Stimulated activated CD4-positive, alpha-beta T cell treated with anti-CD3 and anti-CD28 coated beads, TNF-alpha, amount 100 ng/mL, for 4 hours (primary cell): ENCODE data around the gene CD83.

Experiments
- DNase-seq, 3 experiments: peaks; one replicate each; pipeline ENCODE4 v3.0.0-alpha.2; 2020; ENCODE audit warnings: low read depth in 3 of 3

CD83 gene

DNA sequence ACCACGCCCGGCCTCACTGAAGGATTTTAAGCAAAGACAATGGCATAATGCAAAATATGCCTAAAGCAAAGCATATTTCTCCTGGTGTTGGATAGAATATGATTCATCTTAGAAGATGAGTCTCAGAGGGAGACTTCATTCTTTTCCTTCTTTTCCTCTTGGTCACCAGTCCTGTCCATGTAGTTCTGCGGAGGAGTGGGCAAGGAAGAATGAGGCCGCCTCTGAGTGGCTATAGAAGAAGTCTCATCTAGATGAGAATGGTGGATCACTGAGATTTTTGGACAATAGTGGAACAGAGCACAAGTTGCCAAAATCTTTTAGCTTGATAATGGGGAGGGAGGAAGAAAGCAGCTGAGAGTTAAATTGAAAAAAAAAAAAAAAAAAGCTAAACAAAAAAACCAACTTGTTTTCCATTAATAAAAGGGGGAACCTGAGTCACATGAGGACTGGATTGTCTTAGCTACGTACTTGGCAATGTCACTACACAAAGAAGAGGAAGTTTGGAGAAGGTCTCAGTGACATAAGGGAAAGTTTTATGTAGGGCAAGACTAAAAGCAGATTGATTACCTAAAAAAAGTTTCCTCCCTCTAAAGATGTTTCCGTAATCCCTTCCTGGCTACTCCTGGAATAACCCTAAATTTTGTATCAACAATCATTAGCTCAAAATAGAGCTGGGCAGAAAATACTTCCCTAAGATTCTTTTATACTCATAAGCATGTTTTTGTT is 6.0 kb downstream of the CD83 start:
- DNase-seq, result no peak

DNA sequence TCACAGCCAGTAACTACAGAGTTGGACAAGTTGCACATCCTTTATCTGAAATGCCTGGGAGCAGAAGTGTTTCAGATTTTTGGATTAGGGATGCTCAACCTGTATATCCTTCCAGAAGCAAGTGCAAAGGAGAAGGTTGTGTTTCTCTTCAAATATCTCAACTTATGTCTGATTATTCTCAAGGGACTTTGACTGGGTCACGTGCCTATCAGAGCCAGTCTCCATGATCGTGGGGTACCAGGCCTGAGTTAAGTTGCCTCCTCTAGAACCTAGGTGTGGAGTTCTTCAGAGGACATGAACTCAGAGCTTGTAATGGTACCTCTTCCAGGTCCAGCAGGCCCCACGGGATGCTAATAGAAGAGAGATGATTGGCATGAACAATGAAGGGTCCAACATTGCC is 7.8 kb downstream of the CD83 start:
- no peak for DNase-seq

DNA sequence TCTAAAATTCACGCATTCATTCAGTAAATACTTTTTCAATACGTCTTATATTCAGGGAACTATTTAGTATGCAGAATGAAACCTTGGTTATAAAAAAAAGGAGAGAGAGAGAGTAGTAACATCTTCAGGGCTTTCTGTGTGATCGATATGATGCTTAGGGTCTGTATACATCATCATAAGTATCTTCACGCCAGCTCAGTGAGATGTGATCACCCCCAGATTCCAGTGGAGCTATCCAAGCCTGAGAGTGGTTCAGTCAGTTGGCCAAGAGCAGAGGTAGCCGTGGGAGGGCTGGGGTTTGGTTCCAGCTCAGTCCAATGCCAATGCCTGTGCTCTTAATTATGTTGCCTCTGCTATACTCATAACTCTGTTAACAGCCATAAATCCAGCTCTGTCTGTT is 8.6 kb downstream of the CD83 start:
- no peak for DNase-seq

DNA sequence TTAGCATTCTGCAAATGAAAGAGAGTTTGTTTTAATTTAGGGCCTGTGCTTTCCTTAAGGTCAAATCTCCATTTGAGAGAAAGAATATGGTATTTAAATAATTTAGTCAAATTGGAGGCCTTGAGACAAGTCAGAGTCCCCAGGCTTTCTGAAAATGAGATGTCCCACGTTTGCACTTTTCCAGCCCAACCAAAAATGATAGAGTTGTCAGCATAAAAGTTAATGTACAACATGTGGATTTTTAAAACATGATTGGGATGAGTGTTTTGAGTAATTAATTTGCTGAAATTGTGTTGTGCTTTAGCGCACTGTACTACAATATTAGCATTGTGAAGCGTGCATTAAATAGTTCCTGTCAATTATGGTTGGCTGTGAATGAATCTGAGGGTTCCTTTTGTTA is 10.0 kb downstream of the CD83 start:
- DNase-seq, result no peak

DNA sequence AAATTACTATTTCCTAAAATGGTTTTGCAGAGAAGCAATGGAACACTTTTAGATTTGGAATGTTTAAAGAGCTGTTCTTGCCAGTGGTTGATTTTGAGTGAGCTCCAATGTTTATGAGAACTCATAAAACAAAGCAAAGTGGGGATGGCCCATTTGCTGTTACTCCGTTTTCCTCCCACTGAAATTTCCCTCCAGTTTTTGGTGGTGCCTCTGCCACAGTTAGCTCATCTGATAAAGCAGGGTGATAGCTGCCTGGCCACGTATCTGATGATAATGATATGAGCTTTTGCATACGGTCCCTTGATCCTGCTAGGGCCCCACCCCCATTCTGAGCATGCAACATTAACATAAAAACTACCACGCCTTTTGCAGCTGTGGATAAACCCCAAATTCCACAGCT is 10.4 kb downstream of the CD83 start:
- DNase-seq, result no peak

DNA sequence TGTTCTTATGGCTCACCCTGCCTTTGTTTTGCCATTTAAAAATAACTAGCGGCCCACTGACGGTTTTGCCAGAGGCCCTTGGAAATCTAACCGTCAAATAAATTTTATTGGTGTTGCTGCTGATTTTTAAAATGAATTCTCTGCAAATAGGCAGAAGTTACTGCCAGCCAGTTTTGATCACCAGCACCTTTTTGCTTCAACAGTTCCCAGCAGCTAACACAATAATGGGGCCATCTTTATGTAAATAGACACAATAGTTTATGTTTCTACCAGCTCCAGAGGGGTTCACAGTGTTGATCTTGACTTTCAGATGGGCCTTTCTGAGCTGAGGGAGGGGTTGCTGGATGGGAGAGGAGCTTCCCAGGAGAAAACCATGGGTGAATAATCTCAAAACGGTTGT is 11.2 kb downstream of the CD83 start:
- DNase-seq, result no peak

DNA sequence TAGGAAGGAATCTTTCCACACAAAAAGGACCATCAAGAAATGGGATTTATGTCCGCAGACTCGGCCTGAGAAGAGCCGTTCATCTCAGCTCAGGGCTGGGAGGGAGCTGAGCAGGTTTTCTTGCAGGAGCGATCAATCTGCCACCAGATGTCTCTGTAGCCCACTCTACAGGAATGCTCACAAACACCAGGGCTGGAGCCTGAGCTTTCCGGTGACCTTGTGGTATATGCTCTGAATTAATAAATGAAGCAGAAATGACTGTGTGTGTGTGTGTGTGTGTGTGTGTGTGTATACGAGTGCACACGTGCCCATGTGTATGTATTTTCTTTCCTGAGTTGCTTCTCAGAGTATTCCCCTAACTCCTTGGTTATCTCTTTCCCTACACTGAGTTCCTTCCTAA is 12.0 kb downstream of the CD83 start:
- no peak for DNase-seq

DNA sequence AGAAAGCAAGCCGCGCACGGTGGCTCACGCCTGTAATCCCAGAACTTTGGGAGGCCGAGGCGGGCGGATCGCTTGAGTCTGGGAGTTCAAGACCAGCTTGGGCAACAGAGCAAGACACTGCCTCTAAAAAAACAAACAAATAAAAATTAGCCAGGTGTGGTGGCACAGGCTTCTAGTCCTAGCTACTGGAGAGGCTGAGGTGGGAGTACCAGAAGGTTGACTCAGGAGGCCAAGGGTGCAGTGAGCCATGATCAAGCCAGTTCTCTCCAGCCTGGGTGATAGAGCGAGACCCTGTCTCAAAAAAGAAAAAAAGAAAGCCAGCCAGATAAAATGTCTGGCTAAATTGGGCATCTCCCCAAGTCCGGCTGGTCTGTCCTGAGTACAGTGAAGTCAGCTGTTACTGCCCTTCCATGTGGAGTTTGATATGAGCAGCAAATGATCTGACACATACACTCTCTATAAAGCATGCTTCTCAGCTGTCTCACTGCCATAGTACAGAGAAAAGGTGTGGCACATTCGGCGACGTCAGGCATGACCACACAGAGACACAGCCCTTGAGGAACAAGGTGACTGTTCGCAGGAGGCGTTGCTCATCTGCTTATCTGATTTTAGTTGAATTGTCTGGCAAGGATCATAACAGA is 13.0 kb downstream of the CD83 start:
- DNase-seq, result no peak

DNA sequence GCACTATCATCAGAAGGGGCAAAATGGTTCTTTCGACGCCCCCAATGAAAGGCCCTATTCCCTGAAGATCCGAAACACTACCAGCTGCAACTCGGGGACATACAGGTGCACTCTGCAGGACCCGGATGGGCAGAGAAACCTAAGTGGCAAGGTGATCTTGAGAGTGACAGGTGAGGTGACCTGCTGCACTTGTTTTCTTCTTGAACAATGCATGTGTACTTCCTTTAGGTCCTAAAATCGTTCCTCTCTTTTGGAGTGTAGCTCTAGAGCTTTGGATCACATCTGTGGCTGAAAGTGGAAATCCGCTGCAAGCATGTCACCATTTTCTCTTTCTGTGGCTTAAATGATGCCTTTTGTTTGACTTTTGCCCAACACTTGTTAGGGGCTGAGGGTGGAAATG is 14.0 kb downstream of the CD83 start:
- no peak for DNase-seq

DNA sequence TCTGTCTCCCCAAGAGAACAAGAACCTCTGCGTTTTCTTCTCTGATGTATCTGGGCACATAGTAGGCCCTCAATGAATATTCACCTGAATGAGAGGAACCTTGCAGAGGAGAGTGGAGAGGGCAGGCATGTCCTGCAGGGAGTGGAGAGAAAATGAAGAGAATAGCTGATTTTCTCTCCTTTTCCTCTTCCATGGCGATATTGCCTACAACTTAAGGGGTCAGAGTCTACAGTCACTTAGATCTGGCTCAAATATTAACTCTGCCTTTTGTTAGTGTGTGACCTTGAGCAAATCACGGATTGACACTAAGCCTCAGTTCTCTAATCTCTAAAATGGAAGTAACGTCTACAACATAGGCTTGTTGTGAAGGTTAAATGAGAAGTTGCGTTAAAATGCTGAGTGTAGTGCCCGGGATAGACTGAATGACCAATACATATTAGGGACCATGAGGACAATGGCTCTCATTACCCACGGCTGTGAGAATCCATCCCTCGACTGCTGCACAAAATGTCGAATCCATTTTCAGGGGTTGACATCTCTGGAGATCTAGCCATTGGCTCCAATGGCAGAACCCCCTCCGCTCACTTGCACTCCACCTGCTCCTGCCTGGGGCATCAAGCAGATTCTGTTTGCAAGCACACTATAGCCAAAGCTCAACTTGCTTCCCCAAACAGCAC is 14.8 kb downstream of the CD83 start:
- DNase-seq, result no peak

DNA sequence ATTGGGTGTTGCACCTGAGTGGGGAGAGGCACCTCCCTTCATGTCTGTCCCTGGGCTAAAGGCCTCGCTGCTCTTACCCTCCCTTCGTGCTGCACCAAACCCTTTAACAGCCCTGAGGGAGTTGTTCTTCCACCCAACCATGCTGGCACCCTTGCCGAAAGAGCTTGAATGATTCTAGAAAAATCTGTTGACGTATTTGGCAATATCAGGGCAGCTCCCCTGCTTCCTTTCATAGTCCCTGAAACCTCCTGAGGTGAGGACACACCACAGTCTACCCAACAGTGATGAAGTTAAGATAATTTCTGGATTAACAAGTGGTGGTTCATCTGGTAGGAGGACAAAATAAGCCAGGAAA is 15.3 kb downstream of the CD83 start:
- DNase-seq, result no peak

DNA sequence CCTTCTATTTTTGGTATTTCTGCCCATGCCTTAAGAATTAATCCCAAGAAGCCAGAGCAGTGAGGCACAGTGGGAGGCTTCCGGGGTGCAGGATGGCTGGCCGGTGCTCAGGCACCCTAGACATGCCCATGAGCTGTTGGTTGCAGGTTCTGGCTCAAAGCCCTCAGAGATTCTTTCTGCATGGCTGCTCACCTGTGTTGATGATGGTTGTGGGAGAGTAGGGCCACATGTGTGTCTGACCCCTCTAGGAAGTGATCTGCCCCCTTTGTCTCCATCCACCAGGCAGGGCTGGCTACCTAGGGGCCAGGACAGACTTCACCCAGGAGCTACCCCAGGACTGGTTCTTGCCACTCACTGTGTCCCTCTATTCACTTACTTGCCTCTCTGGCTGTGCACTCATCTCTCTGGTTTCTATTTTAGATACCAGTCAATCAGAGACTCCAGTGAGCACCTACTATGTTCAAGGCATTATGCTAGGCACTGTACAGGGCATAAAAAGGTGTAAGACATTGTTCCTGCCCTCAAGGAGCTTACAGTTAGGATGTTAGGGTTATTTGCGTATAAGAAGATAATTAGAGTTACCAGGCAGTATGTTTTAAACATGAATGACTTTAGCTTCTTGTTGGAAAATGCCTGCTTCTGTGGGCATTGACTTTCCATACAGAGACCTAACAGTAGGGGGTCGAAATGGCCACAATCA is 16.8 kb downstream of the CD83 start:
- DNase-seq, result no peak

DNA sequence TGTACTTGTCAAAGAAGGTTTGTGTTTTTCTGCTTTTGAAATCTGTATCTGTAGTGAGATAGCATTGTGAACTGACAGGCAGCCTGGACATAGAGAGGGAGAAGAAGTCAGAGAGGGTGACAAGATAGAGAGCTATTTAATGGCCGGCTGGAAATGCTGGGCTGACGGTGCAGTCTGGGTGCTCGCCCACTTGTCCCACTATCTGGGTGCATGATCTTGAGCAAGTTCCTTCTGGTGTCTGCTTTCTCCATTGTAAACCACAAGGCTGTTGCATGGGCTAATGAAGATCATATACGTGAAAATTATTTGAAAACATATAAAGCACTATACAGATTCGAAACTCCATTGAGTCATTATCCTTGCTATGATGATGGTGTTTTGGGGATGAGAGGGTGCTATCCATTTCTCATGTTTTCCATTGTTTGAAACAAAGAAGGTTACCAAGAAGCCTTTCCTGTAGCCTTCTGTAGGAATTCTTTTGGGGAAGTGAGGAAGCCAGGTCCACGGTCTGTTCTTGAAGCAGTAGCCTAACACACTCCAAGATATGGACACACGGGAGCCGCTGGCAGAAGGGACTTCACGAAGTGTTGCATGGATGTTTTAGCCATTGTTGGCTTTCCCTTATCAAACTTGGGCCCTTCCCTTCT is 18.4 kb downstream of the CD83 start:
- no peak for DNase-seq

DNA sequence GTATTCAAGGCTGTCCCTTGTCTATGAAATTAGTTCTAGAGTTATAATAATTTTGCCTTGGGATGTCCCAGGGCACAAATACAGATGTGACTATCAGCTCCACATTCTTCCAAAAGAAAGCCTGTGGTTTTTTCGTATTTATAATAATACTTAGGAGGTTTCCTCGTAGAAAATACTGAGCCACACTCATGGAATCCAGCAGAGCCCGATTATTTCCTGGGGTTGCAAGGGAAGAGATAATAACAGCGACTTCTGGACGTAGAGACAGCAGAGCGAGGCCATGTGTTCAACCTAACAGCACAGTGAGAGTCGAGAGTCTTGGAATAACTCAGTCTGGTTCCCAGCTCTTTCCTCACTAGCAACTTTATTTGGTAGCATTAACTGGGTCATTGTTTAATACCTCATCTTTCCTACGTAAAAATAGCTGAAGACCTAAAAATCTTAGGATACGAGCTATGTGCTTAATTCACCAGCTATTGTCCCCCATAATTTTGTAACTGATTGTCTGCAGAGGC is 21.2 kb downstream of the CD83 start:
- no peak for DNase-seq

DNA sequence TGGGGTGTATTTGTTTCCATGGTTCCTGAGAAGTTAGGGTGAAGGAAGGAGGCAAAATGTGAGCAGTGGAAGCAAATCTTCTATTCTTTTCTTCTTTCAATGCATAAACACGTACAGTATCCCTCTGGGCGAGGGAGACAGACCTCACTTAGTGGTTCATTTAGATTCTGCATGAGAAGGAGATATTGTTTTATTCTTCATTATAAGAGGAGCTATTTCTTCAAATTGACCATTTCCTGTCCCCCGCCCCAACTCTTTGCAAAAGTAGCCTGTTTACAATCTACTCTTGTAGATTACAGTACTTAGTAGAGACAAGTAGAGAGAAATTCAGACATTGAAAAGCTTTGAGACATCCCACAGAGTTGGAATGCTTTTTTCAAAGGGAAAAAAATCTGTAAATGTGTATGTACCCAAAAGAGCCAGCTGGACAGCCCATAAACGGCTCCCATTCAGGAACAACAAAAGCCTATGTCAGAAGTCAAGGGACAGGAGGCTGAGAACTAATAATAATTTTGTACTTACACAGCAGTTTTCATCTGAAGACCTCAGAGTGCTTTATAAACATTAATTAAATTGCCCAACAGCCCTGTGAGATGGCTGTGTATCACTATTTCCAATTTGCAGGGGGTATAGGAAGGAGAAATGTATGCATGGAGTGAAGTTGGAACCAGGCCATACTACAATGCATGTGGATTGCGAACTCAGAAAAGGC is 23.9 kb downstream of the CD83 start:
- DNase-seq, result no peak

DNA sequence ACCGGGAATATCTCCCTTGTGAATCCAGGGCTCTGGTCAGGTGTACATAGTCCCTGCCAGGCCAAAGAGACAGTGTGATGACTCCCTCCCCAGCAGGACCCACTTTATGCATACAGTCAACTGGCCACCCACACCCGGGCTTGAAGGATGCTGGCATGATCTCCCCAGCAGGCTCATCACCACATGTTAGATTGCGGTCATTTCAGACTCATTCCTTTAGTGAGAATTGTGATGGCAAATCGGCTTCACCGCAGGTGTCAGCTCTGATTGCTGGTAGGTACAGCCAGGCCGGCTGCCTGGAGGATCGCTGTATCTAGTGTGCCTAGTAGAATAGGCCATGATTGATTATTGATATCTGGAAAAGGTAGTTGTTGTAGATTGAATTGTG is 24.5 kb downstream of the CD83 start:
- no peak for DNase-seq

DNA sequence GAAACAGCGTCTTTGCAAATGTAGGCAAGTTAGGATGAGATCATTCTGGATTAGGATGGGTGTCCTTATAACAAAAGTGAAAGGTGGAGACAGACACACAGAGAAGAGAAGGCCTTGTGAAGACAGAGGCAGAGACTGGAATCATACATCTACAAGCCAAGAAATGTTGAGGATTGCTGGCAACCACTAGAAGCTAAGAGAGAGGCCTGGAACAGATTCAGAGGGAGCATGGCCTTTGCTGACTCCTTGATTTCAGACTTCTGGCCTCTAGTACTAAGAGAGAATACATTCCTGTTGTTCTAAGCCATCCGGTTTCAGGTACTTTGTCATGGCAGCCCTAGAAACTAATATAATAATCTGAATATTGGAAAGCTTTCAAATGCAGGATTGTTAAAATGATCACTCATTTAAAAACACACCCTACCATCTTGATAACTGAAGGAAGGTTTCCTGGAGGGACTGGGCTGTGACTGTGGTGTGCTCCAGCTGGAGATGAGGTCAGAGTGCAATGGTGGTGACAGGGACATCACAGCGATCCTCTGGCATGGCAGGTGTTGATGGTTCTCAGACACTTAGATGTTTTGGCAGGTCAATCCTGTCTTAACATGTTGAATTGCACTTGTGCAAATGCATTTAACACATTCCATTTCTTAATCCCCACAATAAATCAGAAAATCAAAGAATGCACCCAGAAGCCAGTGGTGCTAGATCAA is 25.1 kb downstream of the CD83 start:
- DNase-seq, result no peak

DNA sequence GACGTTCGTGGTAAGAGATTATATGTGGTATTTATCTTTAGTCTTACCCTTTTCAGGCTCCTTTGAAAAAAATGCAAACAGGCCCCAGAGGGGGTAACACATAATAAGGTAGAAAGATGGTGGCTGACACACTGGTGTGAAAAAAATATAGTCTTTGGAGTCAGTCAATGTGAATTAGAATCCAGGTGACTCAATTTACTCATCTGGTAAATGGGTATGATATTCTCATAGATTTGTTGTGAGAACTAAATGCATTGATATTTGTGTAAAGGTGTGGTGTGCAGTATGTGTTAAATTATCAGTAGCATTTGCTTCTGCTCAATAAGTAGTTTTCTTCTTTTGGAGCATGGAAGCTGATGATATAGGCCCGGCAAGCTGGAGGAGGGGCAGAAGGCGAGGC is 25.7 kb downstream of the CD83 start:
- no peak for DNase-seq

DNA sequence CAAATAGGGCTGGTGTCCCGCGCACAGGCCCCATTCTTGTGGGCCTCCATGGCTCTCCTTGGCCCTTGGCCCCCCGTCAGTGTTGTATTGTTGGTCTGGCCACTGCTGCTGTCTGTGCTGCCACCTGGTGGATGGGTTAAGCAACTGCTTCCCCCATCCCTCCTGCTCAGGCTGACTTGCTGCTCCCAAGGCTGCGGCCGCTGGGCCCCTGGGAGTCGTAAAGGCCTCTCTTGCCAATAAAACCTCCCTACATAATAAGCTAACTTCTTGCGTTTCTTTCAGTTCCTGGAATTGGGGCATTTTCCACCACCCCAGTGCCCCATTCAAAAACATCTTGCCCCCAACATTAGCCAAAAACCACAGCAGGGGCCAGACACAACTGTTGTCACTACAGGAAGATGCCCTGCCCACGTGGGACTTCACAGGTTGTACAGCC is 27.1 kb downstream of the CD83 start:
- peak; percentile 53 to 60 (median 58) for DNase-seq

DNA sequence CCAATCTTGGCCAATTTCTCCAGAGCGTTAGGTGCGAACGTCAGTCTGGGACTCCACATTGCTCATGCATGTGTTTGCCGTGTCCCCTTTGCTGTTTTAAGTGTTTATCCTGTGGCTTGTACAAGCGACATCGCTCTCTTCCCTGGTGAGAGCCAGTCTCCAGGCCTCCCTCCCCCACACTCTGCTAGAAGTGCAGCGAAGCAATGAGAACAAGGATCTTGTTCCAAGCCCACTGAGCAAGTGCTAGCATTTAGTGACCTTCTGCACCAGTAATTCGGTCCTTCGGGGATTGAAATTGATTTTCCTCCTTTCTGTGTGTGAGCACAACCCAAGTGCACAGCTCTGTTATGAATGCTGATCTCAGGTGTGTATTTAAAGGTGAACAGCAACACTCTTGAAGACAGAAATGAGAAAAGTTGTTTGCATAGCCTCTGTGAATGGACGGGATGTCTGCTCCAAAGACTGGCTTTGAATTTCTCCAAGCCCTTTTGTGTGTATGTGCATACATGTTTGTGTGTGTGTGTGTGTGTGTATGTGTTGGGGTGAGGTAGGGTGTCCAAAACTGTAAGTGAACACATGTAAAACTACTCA is 29.0 kb downstream of the CD83 start:
- DNase-seq, result no peak
